Posterior cingulate gyrus (tissue), 11 donors: ENCODE measurements around the gene SLC16A1.
"Not testable (repeated sequence)": the region's sequence is repeated elsewhere in the genome, so short reads cannot be mapped to it uniquely, and the experiment has no call there.

Experiments used
- DNase-seq, 10 donors: peaks; one replicate each; pipeline versions ENCODE4 v3.0.0 to v3.0.0-alpha.2; 2020 to 2021; ENCODE audit warnings: mixed read lengths in 3 of 10
- intact Hi-C: fragments of 100-400 bp; cut with DNase I; formaldehyde crosslinking; loops from one replicate; pipeline ENCODE4 v1.15.1; 2023

The SLC16A1 gene

DNA sequence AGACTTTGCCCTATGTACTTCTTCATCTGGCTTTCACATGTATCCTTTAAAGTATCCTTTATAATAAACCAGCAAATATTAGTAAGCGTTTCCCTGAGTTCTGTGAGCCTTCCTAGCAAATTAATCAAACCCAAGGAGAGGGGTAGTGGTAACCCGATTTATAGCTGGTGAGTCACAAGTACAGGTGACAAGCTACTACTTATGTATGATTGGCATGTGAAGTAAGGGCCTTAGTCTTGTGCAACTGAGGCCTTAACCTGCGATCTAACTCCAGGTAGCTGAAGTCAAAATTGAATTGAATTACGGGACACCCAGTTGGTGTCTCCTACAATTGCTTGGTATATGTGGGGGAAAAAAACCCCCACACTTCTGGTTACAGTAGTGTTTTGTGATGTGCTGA is 26.0 kb downstream of the SLC16A1 start:
- DNase-seq, result no peak
- intact Hi-C loops, result no loop called here

DNA sequence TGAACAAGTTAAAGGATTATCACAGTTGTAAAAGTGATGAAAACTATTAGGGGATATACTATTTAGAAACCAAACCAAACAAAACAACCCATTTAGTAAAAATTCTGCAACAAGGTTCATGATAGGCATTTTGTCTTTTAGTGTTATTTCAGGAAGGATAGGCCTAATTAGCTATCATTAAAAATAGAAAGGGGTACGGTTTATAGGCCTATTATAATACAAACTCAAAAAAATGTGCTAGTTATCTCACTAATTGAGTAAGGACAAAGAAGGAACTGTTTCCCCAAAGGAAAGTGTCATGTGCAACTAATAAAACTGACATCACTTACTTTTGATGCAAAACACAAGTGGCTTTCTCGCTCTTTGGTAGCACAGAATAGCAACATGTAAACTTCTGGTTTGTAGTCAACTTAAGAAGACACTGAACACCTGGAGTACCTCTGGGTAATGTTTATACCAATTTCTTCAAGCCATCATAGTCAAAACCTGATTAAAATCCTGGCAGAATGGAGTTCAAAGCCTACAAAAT is 28.5 kb downstream of the SLC16A1 start:
- intact Hi-C loops, result no loop called here
- DNase-seq, result no peak

DNA sequence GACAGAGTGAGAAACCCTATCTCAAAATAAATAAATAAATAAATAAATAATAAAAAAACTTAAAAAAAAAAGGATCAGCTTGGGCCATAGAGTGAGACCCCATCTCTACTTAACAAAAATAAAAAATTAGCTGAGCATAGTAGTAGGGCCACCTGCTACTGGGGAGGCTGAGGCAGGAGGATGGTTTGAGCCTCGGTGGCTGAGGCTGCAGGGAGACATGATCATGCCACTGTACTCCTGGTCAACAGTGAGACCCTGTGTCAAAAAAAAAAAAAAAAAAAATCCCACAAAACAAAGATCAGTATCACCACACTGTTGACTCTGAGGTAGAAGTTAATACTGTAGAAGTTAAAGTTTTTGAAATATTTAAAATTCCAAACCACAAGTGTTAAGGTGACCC is 29.1 kb downstream of the SLC16A1 start:
- intact Hi-C loops, result no loop called here
- no peak for DNase-seq

DNA sequence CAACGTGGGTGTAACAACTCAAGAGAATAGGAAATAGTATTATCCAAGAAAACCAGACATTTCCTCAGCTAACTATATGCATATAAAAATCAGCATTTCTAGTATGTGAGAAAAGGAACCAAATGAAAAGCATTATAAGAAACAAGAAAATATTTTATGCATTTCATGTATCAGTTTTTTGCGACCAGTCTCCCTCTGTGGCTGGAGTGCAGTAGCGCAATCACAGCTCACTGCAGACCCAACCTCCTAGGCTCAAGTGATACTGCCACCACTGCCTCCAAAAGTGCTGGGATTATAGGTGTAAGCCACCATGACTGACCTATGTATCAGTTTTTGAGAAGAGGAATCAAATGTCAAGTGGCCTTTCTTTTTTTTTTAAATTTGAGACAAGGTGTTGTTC is 31.0 kb downstream of the SLC16A1 start:
- intact Hi-C loops, result no loop called here

DNA sequence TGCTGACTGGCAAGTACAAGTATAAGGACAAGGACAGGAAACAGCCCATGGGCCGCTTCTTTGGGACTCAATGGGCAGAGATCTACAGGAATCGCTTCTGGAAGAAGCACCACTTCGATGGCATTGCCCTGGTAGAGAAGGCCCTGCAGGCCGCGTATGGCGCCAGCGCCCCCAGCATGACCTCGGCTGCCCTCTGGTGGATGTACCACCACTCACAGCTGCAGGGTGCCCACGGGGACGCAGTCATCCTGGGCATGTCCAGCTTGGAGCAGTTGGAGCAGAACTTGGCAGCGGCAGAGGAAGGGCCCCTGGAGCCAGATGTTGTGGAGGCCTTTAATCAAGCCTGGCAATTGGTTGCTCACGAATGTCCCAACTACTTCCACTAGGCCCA is 32.0 kb downstream of the SLC16A1 start:
- intact Hi-C loops, result no loop called here
- DNase-seq, result peak in 1 of 10 donors; percentile 80

More for the DNA sequence above, 31.0 kb downstream of the SLC16A1 start:
- DNase-seq, result no peak

DNA sequence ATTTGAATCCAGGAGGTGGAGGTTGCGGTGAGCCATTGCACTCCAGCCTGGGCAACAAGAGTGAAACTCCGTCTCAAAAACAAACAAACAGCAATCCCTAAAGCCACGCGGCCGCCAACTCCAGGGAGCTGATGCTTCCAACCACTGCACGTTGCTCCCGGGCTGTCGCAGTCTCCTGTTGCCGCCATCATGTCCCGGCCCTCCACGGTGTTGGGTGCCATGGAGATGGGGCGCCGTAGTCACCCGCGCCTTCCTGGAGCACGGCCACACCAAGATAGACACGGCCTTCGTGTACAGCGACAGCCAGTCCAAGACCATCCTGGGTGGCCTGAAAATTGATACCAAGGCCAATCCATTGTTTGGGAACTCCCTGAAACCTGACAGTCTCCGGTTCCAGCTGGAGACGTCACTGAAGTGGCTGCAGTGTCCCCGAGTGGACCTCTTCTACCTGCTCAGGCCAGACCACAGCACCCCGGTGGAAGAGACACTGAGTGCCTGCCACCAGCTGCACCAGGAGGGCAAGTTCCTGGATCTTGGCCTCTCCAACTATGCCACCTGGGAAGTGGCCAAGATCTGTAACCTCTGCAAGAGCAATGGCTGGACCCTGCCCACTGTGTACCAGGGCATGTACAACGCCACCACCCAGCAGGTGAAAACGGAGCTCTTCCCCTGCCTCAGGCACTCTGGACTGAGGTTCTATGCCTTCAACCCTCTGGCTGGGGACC is 32.6 kb downstream of the SLC16A1 start:
- intact Hi-C loops, result no loop called here
- peak in 1 of 10 donors; percentile 76 for DNase-seq

DNA sequence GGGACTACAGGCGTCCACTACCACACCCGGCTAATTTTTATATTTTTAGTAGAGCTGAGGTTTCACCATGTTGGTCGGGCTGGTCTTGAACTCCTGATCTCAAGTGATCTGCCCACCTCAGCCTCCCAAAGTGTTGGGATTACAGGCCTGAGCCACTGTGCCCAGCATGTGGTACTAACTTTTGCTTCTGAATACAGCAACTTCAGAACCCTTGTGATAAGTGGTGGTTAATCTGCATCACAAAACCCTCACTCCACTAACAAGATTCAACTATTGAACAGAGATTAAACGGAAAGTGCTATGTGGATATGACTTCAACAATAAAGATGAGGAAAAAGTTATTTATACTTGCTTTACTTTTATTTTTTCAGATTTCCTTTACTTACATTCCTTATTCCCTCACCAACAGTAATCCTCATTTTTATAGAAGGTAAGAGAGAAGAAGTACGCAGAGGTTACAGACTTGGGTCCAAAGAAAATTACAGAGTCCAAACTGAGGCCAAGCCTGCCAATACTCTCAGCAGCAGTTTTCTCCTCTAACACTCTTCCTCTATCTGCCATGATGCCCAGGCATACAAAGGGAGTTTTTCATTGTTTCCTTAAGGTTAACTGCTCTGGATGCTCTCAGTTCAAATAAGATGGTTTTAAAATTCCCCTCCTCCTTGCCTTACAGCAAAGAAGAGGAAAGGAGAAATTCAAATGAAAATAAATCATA is 44.3 kb downstream of the SLC16A1 start:
- DNase-seq, result no peak
- intact Hi-C loops, result no loop called here

DNA sequence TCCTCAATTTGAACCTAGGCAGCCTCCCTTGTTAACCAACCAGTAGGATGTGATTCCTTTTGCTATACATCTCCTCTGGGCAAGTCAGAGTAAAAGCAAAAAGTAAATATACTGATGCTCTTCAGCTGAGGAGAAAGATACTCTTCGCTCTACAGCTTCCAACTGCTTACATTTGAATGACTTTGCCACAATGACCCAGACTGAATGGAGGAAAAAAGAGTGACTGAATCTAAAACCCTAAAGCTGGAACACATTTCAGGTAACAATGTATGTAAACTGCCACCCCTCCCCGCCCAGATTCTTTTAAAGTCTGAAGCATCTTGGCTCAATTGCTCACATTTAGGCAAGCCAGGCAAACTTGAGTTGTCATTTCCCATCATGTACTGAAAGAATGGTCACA is 46.1 kb downstream of the SLC16A1 start:
- no peak for DNase-seq
- intact Hi-C loops, result no loop called here

DNA sequence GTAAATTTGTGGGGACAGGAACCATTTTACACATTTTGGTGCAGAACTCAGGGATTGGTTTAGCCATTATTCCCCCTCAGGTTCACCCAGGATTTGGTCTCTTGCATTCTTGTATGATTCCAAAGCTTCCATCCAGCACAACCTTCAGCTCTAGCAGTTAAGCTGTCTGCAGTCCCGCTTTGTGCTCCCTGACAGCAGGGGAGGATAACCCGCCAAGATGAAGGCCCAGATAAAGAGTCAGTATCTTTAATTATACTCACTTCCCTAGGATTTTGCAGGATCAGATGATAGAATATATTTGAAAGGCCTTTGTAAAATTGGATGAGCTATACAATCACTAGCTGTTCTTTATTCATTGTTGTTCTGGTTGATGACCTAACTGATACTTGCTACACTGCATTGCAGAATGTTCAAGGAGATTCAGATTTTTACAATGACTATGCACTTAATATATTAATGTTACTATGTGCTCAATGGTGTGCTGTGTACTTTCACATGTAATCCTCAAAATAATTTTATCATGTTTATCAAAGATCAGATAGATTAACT is 49.8 kb downstream of the SLC16A1 start:
- intact Hi-C loops, result no loop called here
- DNase-seq, result no peak

DNA sequence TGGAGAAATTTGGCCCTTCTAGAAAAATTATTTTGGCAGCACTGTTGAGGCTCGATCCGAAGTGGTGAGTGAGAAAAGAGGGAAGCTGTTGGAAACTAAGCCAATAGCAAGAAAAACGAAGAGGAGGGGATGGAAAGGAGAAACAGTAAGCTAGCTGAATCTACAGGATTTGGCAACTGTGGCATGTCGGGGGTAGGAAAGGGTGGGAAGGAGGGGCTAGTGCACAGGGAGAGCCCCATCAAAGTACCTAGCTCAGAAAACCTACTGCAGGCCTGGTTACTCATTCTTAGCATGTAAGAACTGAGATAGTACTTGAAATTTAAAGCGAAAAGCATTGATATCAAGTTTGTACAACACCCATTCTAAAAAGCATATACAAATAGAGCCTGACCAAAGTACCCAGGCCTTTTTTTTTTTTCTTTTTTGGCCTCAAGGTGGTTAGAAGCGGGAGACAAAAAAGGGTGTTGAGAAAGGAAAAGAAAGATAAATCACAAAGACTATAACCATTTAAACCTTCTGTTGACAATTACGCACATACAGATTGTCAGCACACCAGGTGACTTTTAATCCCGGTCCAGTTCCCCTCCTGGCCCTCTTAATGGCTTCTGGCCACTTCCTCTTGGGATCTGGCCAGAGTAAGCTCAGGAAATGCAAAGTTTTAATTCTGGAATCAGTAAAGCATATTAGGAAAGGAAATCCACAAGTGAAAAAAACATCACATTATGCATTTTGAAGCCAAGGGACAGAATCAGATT is 50.4 kb downstream of the SLC16A1 start:
- DNase-seq, result no peak

DNA sequence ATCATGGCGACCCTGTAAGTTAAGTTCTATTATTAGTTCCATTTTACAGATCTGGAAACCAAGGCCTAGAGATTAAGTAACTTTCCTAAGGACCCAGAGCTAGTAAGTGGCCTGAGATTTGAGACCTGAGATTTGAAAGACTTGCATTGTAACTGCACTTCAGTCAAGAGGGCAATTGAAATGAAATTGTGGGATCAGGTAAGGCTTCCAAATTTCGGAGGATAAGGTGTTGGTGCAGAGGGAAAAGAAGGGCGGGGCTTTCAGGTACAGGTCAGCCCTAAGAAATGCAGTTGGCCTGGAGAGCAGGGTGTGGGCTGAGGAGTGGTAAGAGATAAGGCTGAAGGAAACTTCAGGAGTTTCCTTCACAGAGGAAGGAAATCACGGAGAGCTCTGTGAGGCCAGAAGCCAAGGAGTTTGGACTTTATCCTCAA is 51.1 kb downstream of the SLC16A1 start:
- intact Hi-C loops, result no loop called here
- no peak for DNase-seq

More for the DNA sequence above, 50.4 kb downstream of the SLC16A1 start:
- intact Hi-C loops, result no loop called here

DNA sequence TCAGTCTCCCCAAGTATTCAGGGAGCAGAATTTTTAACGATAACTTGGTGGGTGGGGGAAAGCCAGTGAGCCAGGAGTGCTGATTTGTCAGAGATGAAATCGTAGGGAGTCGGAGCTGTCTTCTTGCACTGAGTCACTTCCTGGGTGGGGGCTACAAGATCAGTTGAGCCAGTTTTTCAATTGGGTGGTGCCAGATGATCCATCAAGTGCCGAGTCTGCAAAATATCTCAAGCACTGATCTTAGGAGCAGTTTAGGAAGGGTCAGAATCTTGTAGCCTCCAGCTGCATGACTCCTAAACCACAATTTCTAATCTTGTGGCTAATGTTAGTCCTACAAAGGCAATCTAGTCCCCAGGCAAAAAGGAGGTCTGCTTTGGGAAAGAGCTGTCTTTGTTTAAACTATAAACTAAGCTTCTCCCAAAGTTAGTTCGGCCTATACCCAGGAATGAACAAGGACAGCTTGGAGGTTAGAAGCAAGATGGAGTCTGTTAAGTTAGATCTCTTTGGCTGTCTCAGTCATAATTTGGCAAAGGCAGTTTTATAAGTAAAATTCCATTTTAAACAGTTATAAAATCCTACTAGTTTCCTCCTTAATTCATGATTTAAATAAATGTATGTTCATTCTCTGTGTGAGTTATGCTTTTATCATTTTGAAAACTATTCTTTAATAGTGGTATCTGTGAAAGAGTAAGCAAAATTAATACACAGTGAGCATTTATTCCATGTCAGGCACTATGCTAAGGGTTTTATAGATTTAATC is 51.7 kb downstream of the SLC16A1 start:
- intact Hi-C loops, result no loop called here
- no peak for DNase-seq

DNA sequence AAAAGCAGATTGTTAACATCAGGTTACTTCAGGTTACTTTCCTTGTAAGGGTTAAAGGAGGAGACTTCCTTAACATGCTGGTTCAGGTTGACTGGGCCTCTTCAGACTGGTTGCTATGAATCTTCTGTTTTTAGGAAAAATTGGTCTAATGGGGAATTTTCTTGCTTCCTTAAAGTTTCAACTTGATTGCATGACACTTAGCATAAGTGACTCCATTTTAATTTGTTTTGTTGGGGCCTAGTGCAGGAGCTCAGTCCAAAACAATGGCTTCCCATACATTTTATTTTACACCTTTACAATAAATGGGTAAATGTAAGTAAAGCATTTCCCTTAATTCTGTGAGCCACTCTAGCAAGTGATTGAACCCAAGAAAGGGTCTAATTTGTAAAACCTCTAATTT is 53.8 kb downstream of the SLC16A1 start:
- DNase-seq, result no peak
- intact Hi-C loops, result no loop called here

DNA sequence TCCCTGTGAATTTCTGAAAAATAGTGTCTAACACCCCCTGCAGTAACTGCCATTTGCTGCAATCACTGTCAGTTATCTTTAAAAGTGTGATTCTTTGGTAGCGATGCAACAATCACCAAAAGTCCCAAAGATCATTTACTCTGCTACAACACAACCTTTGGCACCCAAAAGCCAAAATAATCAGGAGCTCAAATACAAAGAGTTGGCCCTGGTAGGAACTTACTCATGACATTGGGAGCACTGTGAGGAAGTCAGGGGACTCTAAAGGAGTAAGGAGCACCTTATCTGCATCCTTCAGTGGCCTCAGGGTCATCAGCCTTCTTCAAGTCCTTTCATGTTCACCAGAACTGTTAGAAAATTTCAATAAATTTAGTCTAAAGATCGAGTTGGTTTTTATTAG is 54.6 kb downstream of the SLC16A1 start:
- intact Hi-C loops, result no loop called here
- no peak for DNase-seq

DNA sequence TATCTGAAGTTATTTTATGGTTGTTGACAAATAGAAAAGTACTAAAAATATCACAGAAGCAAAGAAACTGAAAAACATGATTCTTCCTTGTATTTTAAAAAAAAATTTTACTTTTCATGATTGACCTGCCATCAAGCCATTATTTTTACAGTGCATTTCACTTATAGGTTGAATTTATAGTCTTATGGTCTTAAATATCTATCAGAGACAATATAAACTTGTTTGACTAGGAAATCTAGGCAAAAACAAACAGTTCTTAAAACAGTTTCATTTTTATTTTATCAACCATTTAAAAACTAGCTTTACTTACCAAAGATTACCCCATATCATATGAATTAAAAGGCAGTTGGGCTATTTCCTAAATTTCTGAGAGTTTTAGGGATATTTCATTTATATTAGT is 59.2 kb downstream of the SLC16A1 start:
- intact Hi-C loops, result no loop called here

DNA sequence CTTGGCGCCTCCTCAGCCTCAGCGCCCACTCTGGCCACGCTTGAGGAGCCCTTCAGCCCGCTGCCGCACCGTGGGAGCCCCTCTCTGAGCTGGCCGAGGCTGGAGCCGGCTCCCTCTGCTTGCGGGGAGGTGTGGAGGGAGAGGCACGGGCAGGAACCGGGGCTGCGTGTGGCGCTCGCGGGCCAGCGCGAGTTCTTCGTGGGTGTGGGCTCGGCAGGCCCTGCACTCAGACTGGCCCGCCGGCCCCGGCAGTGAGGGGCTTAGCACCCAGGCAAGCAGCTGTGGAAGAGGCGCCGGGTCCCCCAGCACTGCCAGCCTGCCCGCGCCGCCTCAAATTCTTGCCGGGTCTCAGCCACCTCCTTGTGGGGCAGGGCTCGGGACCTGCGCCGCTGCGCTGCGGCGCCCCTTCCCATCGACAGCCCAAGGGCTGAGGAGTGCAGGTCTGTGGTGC is 61.4 kb downstream of the SLC16A1 start:
- peak in 1 of 10 donors; percentile 75 for DNase-seq
- intact Hi-C loops, result no loop called here

More for the DNA sequence above, 59.2 kb downstream of the SLC16A1 start:
- DNase-seq, result no peak

DNA sequence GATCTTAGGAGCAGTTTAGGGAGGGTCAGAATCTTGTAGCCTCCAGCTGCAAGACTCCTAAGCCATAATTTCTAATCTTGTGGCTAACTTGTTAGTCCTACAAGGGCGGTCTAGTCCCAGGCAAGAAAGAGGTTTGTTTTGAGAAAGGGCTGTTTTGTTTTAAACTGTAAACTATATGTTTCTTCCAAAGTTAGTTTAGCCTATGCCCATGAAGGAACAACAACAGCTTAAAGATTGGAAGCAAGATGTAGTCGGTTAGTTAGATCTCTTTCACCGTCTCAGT is 62.0 kb downstream of the SLC16A1 start:
- intact Hi-C loops, result no loop called here
- no peak for DNase-seq

DNA sequence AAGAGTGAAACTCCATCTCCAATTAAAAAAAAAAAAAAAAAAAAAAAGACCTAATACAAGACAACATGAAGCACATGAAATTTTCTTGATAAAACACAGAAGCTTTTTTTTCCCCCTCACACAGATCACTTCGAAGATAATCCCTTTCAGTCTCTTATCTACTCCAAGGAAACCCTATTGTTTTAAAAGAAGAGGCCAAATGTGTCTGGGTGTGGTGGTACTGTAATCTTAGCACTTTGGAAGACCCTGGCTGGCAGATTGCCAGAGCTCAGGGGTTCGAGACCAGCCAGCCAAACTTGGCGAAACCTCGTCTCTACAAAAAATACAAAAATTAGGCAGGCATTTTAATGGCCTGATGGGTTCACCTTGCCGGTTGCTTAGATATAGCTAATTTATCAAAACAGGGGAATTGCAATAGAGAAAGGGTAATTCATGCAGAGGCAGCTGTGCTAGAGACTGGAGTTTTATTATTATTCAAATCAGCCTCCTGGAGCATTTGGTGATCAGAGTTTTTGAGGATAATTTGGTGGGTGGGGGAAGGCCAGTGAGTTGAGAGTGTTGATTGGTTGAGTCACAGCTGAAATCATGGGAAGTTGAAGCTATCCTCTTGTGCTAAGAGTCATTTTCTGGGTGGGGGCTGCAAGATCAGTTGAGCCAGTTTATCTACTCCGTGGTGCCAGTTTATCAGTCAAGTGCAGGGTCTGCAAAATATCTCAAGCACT is 62.5 kb downstream of the SLC16A1 start:
- no peak for DNase-seq
- intact Hi-C loops, result no loop called here

DNA sequence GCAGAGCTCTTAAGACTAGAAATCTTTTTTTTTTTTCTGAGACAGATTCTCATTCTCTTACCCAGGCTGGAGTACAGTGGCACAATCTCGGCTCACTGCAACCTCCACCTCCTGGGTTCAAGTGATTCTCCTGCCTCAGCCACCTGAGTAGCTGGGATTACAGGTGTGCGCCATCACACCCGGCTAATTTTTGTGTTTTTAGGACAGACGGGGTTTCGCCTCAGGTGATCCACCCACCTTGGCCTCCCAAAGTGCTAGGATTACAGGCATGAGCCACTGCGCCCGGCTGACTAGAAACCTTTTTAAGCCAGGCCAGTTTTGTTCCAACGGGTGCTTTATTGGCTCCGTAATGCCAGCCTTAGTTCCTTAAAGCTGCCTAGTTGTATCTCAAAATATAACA is 66.1 kb downstream of the SLC16A1 start:
- intact Hi-C loops, DNase-seq: not testable (repeated sequence)
